Heart left ventricle (tissue), 16 donors: Measurements from ENCODE around the gene DDO. TPM values are rescaled to one million over a fixed set of nuclear protein-coding genes. Genes with fewer than 3 reads are reported as not detected.

Experiments
- ATAC-seq, 4 donors: fragments of 200-7000 bp; cut with Tn5 transposase; one replicate each; pipeline ENCODE4 v1.9.1; 2020 to 2022; ENCODE audit warnings: moderate library complexity in 4 of 4, mild to moderate bottlenecking in 3 of 4, moderate number of reproducible peaks in 1 of 4
- DNase-seq, 5 donors: peaks; one replicate each; pipeline ENCODE4 v3.0.0-alpha.2; 2020
- H3K27ac ChIP-seq, 12 donors: fragments of 200-600 bp; sonication (generic) in 4 of 12; one replicate each; pipeline versions ENCODE4 v1.5.0 to v1.8.0; 2016 to 2022; ENCODE audit warnings: mild to moderate bottlenecking in 2 of 12
- H3K27me3 ChIP-seq, 9 donors: fragments of 200-600 bp; sonication (generic) in 2 of 9; one replicate each; pipeline versions ENCODE4 v1.5.1 to v1.8.0; 2016 to 2022; ENCODE audit warnings: mild to moderate bottlenecking in 3 of 9
- H3K36me3 ChIP-seq, 9 donors: fragments of 200-600 bp; sonication (generic) in 2 of 9; one replicate each; pipeline versions ENCODE4 v1.5.0 to v1.8.0; 2018 to 2022; ENCODE audit warnings: mild to moderate bottlenecking in 2 of 9
- H3K4me1 ChIP-seq, 12 donors: fragments of 200-600 bp; sonication (generic) in 4 of 12; one replicate each; pipeline versions ENCODE4 v1.5.0 to v1.8.0; 2016 to 2022; ENCODE audit warnings: mild to moderate bottlenecking in 3 of 12
- H3K4me3 ChIP-seq, 12 donors: fragments of 200-600 bp; sonication (generic) in 4 of 12; one replicate each; pipeline versions ENCODE4 v1.5.0 to v1.8.0; 2017 to 2022; ENCODE audit warnings: mild to moderate bottlenecking in 9 of 12, moderate library complexity in 4 of 12
- H3K9me3 ChIP-seq, 12 donors: fragments of 200-600 bp; sonication (generic) in 4 of 12; one replicate each; pipeline versions ENCODE4 v1.5.0 to v1.8.0; 2016 to 2022; ENCODE audit warnings: mild to moderate bottlenecking in 1 of 12
- POLR2A ChIP-seq, 2 donors: fragments of 450-650 bp; IDR thresholded peaks; one replicate each; pipeline ENCODE4 v1.6.1; 2017; ENCODE audit warnings: antibody characterized with exemption in 2 of 2, mild to moderate bottlenecking in 2 of 2, moderate library complexity in 2 of 2
- WGBS, 4 donors: extraction: QIAGEN DNeasy Blood & Tissue Kit in 2 of 4; methylation state at CpG; one replicate each; pipeline versions ENCODE4 v1.1.5 to v1.1.7; 2013 to 2018; 5-methylcytosine and 5-hydroxymethylcytosine counted together
- intact Hi-C, 10 donors: fragments of 100-400 bp; cut with DNase I; formaldehyde crosslinking; loops; one replicate each; pipeline versions ENCODE4 v1.11.1 to v1.14.2; 2022
- long read RNA-seq, 3 donors: library from polyadenylated mRNA; unstranded; transcript quantifications; one replicate each; pipeline ENCODE4 v2.0.0, GENCODE V29; 2020 to 2021
- polyA plus RNA-seq, 2 donors: library from polyadenylated mRNA; stranded (reverse); fragments of 200-250 nt; gene quantifications; one replicate each; pipeline ENCODE4 v1.2.3, GENCODE V29; 2013
- total RNA-seq, 9 donors: library from RNA; depleted of rRNA in 2 of 9; stranded (reverse); fragments of >200 nt in 2 of 9; fragmentation: NEBNext Ultra II Directional in 3 of 9; extraction: Animal tissue kit (Norgen Biotek cat#: 25700) in 3 of 9; gene quantifications; one replicate each; pipeline versions ENCODE4 v1.1.0 to v1.2.4, GENCODE V29; 2016 to 2023
- TF ChIP-seq, protein P1 (sequence below), 12 donors: fragments of 200-600 bp; sonication (generic) in 4 of 12; IDR thresholded peaks; one replicate each; pipeline versions ENCODE4 v1.5.0 to v1.8.0; 2018 to 2022; ENCODE audit warnings: antibody characterized with exemption in 12 of 12, mild to moderate bottlenecking in 5 of 12
- donor health status: ischemic (EF 13 %, LVEDD 7.1; RV severe dilation, severe dysfunction).
- donor health status: healthy with polysubstance abuse.
- donor health status: DM: no; HTN: yes; CAD: no.
- donor health status: DM: no; HTN: no; CAD: no.
- donor health status: ischemic (EF 25% LVEDD 6.9; RV normal size, moderate dysfunction).
- donor health status: ischemic (EF 25% LVEDD 5.7; RV mildly dilated, moderate dysfunction).
- donor health status: healthy.
- donor health status: DM: yes; HTN: yes; CAD: no.
- donor health status: ischemic (EF 35%, LVEDD 5.7; RV mildly dilated, moderate dysfunction).
- donor health status: nonischemic (EF 11% LVEDD 7.7; RV severe dilation, severe dysfunction).
- donor health status: DM: yes; HTN: yes; CAD: no.
- donor health status: PGD.
- donor health status: ischemic (EF 29% LVEDD 5.4; RV normal size, mild dysfunction).
- donor health status: nonischemic (EF 23%, LVEDD 6.1; RV moderate dilation, normal function).

DDO gene, protein sequence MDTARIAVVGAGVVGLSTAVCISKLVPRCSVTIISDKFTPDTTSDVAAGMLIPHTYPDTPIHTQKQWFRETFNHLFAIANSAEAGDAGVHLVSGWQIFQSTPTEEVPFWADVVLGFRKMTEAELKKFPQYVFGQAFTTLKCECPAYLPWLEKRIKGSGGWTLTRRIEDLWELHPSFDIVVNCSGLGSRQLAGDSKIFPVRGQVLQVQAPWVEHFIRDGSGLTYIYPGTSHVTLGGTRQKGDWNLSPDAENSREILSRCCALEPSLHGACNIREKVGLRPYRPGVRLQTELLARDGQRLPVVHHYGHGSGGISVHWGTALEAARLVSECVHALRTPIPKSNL
- total RNA-seq (10 to 100 TPM; 11.2 to 32.3 (median 20.7) TPM), polyA plus RNA-seq (10 to 100 TPM; 10.9 to 11.1 TPM)
- long read RNA-seq, donor 1, transcript DDO-202 (5 exons, 2,130 nt): minor isoform, 17 of 53 reads
- long read RNA-seq, donor 1, transcript DDO-201 (4 exons, 1,953 nt): major isoform, 25 of 53 reads
- long read RNA-seq, donor 1, partial matches to known transcripts: 3 of 53 reads
- long read RNA-seq, donor 1, other reads (novel, unspliced or antisense): 8 of 53 reads
- long read RNA-seq, donor 2, transcript DDO-202 (5 exons, 2,130 nt): major isoform, 50 of 120 reads
- long read RNA-seq, donor 2, transcript DDO-201 (4 exons, 1,953 nt): minor isoform, 40 of 120 reads
- long read RNA-seq, donor 2, partial matches to known transcripts: 7 of 120 reads
- long read RNA-seq, donor 2, other reads (novel, unspliced or antisense): 23 of 120 reads
- long read RNA-seq, donor 3, transcript DDO-201 (4 exons, 1,953 nt): minor isoform, 8 of 24 reads
- long read RNA-seq, donor 3, transcript DDO-202 (5 exons, 2,130 nt): major isoform, 11 of 24 reads
- long read RNA-seq, donor 3, partial matches to known transcripts: 2 of 24 reads
- long read RNA-seq, donor 3, other reads (novel, unspliced or antisense): 3 of 24 reads

DNA sequence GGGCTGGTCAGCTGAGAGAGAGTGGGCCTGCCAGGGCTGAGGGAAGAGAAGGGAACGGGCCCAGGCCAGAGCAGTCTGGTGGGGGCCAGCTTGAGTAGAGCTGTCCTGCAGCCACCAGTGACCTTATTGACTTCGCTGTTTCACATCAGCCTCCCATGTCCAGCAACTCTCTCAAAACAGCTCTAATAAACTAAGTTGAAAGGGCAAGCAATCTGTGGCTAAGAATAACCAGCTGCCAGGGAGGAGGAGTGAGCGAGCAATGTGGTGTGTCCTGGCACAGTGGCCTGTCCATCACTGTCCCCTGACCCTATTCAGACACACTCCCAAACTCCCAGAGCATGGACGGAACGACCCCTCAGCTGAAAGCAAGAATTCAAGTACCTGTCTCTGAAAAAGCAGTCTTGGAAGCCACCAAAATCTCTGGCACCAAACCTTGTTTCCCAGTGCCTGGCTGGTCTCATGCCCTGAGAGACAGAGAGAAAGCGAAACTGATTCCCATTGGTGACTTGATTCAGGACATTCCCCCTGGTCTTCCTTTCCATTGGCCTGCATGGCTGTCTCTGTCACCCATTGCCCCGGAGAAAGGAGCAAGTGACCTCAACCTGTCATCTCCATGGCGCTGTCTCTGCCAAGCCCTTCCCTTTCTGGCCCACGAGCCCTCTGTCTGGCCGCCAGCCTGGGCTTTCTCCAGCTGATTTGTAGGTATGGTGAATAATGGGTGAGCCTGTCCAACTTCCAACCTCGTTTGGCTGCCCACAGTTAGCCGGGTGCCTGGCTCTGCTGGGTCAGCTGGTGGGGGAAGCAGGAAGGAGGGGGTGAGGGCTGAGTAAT lies at the start of gene DDO:
DDO (minus strand) TSS at position 490 of the 831 bp plus-strand sequence. CDS start 2,113 bp downstream, outside the sequence.
- peak within 1 kb of the TSS in 11 of 12 donors; percentile 23 to 62 (median 49) for H3K4me3 ChIP-seq
- H3K27ac ChIP-seq: peak within 1 kb of the TSS; percentile 81 to 92 (median 84)
- H3K4me1 ChIP-seq: peaks cover 0 to 32% (median 15%) of the 10 kb centered on the region in 12 donors
- H3K9me3 ChIP-seq: no peaks in the 10 kb centered on the region
- intact Hi-C loops: no loop called here
- H3K27me3 ChIP-seq: no peaks in the 10 kb centered on the region
- TF ChIP-seq, protein P1, sequence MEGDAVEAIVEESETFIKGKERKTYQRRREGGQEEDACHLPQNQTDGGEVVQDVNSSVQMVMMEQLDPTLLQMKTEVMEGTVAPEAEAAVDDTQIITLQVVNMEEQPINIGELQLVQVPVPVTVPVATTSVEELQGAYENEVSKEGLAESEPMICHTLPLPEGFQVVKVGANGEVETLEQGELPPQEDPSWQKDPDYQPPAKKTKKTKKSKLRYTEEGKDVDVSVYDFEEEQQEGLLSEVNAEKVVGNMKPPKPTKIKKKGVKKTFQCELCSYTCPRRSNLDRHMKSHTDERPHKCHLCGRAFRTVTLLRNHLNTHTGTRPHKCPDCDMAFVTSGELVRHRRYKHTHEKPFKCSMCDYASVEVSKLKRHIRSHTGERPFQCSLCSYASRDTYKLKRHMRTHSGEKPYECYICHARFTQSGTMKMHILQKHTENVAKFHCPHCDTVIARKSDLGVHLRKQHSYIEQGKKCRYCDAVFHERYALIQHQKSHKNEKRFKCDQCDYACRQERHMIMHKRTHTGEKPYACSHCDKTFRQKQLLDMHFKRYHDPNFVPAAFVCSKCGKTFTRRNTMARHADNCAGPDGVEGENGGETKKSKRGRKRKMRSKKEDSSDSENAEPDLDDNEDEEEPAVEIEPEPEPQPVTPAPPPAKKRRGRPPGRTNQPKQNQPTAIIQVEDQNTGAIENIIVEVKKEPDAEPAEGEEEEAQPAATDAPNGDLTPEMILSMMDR (IDR thresholded peaks at IDR 0.05): no peak
- no peak for TF ChIP-seq POLR2A (IDR thresholded peaks at IDR 0.05)
- WGBS, 4 donors: 30 to 44% (median 41%) methylated on average over 10 to 12 of the region's 12 CpGs
- no peaks in the 10 kb centered on the region for H3K36me3 ChIP-seq
- ATAC-seq: peak; percentile 93 to 97 (median 94)
- DNase-seq: peak; percentile 85 to 91 (median 89)

DNA sequence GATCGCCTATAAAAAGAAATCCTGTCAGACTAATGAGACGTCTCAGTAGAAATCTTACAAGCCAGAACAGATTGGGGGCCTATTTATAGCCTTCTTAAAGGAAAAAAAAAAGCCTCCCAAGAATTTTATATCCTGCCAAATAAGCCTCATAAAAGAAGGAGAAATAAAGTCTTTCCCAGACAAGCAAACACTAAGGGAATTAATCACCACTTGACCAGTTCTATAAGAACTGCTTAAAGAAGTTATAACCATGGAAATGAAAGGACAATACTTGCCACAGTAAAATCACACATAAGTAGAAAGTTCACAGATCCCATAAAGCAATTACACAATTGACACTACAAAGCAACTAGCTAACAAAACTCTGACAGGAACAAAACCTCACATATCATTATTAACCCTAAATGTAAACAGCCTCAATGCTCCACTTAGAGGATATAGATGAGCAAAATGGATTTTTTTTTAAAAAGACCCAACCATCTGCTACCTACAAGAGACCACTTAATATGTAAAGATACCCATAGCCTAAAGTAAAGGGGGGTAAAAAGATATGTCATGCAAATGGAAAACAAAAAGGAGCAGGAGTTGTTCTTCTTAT lies 47.6 kb upstream of the DDO start:
- Histone ChIP-seq H3K9me3 (peaks cover 0 to 42% (median 20%) of the 10 kb centered on the region in 12 donors), H3K4me1 (no peaks in the 10 kb centered on the region), H3K36me3 (no peaks in the 10 kb centered on the region), H3K4me3 (no peak overlapping the region), H3K27me3 (no peaks in the 10 kb centered on the region), H3K27ac (no peak overlapping the region)
- ATAC-seq (no peak), DNase-seq (no peak)
- intact Hi-C loops: no loop called here
- 64 to 70% (median 68%) methylated on average over 2 of the region's 2 CpGs for WGBS, 4 donors
- TF ChIP-seq, protein P1 (IDR thresholded peaks at IDR 0.05): no peak
- TF ChIP-seq POLR2A (IDR thresholded peaks at IDR 0.05): no peak

DNA sequence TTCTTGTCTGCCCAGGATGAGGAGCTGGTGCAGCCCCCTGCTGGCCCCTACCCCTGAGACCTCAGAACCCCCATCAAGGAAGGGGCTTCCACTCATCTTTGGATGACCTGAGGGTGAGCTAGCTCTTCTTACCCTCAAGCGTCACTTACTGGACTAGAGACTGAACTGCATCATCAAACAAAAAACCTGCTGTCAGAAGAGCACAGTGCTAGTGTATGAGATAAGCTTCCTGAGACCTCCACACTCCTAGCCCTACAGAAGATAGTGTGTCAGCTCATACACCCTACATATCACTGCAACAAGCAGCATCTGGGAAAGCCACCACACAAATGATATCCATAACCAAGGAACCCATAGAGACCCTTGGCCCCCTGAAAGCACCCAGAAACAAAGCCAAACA lies 46.0 kb upstream of the DDO start:
- intact Hi-C loops: no loop called here
- Histone ChIP-seq H3K4me1 (no peaks in the 10 kb centered on the region), H3K4me3 (no peak overlapping the region), H3K27ac (no peak overlapping the region), H3K27me3 (no peaks in the 10 kb centered on the region), H3K36me3 (no peaks in the 10 kb centered on the region), H3K9me3 (peaks cover 0 to 42% (median 20%) of the 10 kb centered on the region in 12 donors)
- no peak for ATAC-seq
- no peak for DNase-seq
- WGBS, 4 donors: 50 to 90% (median 86%) methylated on average over 1 of the region's 1 CpG; no CpG with 5 or more reads in 1 of the 4 donors
- TF ChIP-seq, protein P1 (IDR thresholded peaks at IDR 0.05): no peak
- TF ChIP-seq POLR2A (IDR thresholded peaks at IDR 0.05): no peak
